Stimulated activated CD4-positive, alpha-beta T cell treated with anti-CD3 and anti-CD28 coated beads, Interleukin-12 subunit alpha, Interleukin-12 subunit beta, amount 100 ng/mL, for 24 hours (primary cell): Measurements from ENCODE around the gene LSM14B.

Source experiments
- DNase-seq, 2 experiments: peaks; one replicate each; pipeline ENCODE4 v3.0.0-alpha.2; 2020; ENCODE audit warnings: low read depth in 2 of 2

Gene LSM14B

GRCh38 chr20:62183426-62184142, 61.3 kb downstream of the LSM14B start:
- no peak for DNase-seq
